ENCODE results near the gene RAB3C.

GRCh38 chr5:58887311-58887710 lies 304.4 kb downstream of the RAB3C start:
- TF ChIP-seq CTCF (IDR thresholded peaks at IDR 0.05) (no peak), EP300 (IDR thresholded peaks at IDR 0.05) (no peak), POLR2A (IDR thresholded peaks at IDR 0.05) (no peak), POLR2AphosphoS5 (IDR thresholded peaks at IDR 0.05) (no peak)
